Testis (tissue), 2 donors: ENCODE data around the gene RHBDL3.

Experiments used
- CTCF ChIP-seq, 3 experiments: fragments of 450-650 bp in 2 of 3; fragments of 200-600 bp in 1 of 3; sonication (generic) in 1 of 3; IDR thresholded peaks; one replicate each; pipeline ENCODE4 v1.5.1; 2016 to 2019; ENCODE audit warnings: antibody characterized with exemption in 3 of 3, mild to moderate bottlenecking in 2 of 3, moderate library complexity in 1 of 3
- POLR2A ChIP-seq: fragments of 450-650 bp; IDR thresholded peaks from one replicate; pipeline ENCODE4 v1.6.1; 2017; ENCODE audit warnings: antibody characterized with exemption, mild to moderate bottlenecking, moderate library complexity

GRCh38 chr17:32303781-32304288, 38.2 kb downstream of the RHBDL3 start:
- no peak for TF ChIP-seq CTCF (IDR thresholded peaks at IDR 0.05)
- TF ChIP-seq POLR2A = no peak
